CD4-positive, alpha-beta T cell treated with Interleukin-1 beta for 1 hour (primary cell): Measurements from ENCODE around the gene LAMC2.
"Not testable (repeated sequence)": the region's sequence is repeated elsewhere in the genome, so short reads cannot be mapped to it uniquely, and the experiment has no call there.

ENCODE experiments used
- DNase-seq, 2 donors: peaks; one replicate each; pipeline ENCODE4 v3.0.0-alpha.2; 2020 to 2022

The LAMC2 gene

DNA sequence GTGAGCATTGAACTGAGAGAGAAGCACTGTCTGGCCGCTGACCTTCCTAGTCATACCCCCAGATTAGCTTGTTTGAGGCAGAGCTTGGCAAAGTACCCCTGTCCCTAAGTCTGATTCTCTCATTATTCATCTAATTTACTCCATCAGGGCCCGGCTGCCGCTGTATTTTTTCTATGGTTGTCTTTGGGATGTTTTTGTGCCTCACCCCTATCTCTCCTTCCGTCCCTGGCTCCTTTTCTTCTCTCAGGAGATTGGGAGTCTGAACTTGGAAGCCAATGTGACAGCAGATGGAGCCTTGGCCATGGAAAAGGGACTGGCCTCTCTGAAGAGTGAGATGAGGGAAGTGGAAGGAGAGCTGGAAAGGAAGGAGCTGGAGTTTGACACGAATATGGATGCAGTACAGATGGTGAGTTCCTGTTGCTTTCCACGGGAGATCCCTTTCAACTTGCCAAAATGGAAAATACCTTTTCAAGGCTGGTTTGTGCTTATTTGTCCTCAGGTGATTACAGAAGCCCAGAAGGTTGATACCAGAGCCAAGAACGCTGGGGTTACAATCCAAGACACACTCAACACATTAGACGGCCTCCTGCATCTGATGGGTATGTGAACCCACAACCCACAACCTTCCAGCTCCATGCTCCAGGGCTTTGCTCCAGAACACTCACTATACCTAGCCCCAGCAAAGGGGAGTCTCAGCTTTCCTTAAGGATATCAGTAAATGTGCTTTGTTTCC, 53.9 kb downstream of the LAMC2 start:
- no peak for DNase-seq

GRCh38 chr1:183240526-183240825, 54.4 kb downstream of the LAMC2 start:
- no peak for DNase-seq

DNA sequence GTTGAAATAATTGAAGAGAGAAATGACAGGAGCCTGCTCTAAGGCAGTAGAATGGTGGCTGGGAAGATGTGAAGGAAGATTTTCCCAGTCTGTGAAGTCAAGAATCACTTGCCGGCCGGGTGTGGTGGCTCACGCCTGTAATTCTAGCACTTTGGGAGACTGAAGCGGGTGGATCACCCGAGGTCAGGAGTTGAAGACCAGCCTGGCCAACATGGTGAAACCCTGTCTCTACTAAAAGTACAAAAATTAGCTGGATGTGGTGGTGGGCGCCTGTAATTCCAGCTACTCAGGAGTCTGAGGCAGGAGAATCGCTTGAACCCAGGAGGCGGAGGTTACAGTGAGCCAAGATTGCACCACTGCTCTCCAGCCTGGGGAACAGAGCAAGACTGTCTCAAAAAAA, 54.8 kb downstream of the LAMC2 start:
- DNase-seq = not testable (repeated sequence)

DNA sequence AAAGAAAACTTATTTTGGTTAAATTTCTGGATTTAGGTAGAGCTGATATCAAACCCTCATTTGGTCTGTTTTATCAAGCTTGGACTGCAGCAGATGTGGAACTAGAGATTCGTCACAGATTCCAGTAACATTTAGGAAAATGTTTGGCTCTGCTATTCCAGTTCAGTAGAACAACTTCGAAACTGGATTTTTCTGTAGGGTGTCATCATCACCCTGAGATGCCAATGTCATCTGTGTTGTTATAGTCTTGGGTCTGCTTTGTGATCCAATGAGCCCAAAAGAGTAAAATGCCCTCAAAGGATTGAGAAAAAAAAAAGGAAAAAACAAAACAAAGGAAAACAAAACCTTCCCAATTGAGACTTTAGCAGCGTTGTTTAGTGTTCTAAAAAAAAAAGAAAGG, 55.4 kb downstream of the LAMC2 start:
- DNase-seq = no peak

GRCh38 chr1:183242556-183242955, 56.5 kb downstream of the LAMC2 start:
- DNase-seq = no peak

GRCh38 chr1:183243161-183244050, 57.3 kb downstream of the LAMC2 start:
- no peak for DNase-seq

GRCh38 chr1:183244466-183244865, 58.4 kb downstream of the LAMC2 start:
- no peak for DNase-seq

DNA sequence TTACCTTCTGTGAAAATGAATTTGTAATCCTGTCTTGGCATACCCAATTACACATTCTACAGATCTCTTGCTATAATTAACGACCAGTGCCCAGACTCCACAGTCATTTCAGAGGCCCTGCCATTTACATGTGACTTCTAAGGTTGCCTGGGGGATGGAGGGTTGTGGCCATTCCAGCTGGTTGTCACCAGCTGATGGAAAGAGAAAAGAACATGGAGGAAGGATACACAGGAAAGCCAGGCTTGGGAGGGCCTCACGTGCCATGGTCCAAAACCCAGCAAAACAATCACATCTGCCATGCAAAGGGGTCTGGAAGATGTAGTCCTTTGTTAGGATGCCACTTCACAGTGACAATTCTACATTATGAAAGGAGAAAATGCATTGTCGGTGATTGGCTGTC, 59.3 kb downstream of the LAMC2 start:
- DNase-seq = no peak

DNA sequence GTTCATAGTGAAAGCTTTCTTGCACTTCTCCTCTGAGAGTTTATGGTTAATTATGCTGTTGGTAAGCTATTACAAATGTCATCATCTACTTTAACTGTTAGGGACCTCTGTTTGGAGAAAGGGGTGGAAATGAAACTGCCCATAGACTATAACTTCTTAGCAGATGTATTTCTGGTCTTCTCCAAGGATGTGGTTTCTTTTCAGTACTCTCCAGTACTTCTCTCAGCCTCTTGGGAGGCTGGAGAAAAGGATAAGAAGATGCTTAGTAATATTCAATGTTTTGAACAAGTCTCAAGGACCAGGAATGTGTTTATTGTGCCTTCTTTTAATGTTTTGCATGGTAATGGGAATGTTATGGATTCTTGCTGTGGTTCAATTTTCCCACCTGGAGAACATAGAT, 60.4 kb downstream of the LAMC2 start:
- no peak for DNase-seq

DNA sequence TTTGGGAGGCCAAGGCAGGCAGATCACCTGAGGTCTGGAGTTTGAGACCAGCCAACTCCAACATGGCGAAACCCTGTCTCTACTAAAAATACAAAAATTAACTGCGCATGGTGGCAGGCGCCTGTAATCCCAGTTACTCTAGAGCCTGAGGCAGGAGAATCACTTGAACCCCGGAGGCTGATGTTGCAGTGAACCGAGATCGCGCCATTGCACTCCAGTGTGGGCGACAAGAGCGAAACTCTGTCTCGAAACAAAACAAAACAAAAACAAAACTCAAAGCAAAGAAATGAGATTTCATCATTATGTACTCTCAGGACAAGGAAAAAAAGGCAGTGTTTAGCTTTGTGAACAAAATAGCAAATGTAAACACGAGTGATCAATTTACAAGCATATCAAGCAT, 61.0 kb downstream of the LAMC2 start:
- DNase-seq = no peak

GRCh38 chr1:183247484-183247883, 61.4 kb downstream of the LAMC2 start:
- DNase-seq = no peak

DNA sequence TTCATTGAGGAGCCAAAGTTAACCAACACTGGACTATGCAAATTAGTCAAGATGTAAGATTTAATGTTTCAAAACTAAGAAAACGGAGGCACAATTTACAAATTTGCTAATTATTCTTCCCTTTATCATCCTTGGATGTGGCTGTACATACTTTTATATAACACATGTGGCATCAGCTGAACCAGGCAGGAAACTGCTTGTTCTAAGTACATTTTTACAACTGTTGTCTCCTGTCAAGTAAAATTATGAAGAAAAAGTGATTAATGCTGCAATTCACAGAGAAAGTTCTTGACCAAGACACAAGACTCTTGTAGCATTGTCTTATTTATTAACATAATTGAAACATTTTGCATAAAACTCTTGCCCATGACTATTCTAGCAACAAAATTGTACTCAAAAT, 61.9 kb downstream of the LAMC2 start:
- DNase-seq = no peak

GRCh38 chr1:183248989-183249691, 63.1 kb downstream of the LAMC2 start:
- DNase-seq = no peak

DNA sequence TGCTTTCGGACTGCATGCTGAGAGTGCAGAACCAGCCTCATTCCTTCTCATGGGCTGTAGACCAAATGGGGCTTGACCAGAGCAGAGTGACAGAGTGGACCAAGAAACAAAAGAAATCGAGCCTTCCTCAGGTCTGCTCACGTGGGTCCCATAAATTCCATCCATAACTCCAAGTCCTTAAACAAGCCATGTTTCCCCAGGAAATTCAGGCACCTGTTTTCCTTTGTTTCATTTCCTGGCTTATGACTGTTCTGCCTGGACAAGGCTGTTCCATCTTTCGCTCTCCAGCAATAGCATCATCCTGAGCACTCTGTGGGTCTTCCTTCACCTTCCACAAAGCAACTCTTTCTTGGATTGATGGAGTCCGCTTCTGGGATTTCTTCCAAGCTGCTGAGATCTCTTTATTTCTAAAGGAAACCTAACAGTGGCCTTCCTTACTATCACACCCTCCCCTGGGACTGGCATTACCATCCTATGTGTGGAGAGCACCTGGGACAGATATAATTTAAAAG, 63.9 kb downstream of the LAMC2 start:
- no peak for DNase-seq

- DNase-seq = no peak
These were observed 65.3 kb downstream of the LAMC2 start for GRCh38 chr1:183251101-183251958.

GRCh38 chr1:183251959-183252450, 65.9 kb downstream of the LAMC2 start:
- DNase-seq = no peak

DNA sequence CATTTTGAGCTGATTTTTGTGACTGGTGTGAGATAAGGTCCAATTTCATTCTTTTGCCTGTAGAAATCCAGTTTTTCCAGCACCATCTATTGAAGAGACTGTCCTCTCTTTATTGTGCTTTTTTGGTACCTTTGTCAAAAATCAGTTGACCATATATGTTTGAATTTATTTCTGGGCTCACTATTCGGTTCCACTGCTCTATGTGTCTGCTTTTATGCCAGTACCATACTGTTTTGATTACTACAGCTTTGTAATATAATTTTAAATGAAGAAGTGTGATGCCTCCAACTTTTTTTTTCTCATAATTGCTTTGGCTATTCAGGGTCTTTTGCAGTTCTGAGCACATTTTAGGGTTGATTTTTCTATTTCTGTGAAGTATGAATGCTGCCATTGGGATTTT, 69.0 kb downstream of the LAMC2 start:
- DNase-seq = no peak

GRCh38 chr1:183259924-183260323, 73.9 kb downstream of the LAMC2 start:
- no peak for DNase-seq

DNA sequence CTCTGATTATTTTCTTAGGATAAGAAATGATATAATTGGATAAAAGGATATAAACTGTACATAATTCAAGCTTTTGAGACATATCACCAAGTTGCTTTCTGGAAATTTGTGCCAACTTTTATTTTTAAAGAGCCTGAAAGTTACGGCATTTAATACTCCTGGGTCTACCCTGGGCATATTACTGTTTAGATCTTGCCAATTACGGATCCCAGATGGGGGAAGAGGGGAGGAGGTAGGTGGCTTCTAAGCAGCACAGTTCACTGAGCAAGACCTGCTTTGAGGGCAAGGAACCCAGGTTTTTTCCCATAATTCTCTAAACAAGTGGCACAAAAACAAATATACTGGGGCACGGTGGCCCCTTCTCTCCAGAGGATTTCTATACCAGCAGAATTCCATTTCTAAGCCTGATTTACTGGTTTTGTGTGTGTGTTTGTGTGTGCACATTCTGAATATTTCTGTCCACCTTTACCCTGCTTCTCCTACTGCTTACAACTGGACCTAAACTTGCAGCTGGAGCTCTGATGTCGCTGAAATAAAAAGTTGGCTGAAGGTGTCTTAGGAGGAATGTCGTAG, 76.7 kb downstream of the LAMC2 start:
- DNase-seq = no peak

DNA sequence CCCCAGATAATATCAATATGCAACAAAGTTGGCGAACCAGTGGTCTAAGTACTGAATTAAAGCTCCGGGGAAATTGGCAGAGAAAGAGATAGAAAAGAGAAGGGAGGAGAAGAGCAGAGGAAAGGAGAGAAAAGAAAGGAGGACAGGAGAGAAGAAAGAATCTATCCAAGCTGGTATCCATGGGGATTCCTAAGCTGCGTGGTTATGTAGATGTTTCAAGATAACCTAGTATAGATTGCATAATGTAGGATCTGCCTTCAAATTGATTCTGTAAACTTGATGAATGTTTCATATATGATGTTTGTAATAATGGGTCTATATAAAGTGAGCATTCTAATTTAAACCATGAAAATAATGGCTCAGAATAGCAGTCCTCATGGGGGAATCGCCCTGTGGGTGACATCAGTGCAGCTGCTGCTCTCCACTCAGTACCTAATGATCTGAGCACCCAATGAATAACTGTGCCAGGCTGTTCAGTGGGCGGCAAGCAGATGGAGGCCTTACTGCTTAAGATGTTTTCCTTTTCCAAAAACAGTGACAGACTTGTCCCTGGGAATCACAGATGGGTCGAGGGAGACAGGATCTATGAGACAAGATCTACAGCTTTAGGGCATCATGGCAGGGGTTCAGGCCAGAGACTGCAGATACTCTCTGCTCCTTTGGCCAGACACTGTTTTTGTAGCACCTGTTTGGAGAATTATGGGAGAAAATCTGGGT, 78.0 kb downstream of the LAMC2 start:
- no peak for DNase-seq
